ENCODE data around the gene ADGRB2. TPM values are rescaled to one million over a fixed set of nuclear protein-coding genes. Genes with fewer than 3 reads are reported as not detected.

ADGRB2 gene
- polyA plus RNA-seq, 3 donors, result not detected

DNA sequence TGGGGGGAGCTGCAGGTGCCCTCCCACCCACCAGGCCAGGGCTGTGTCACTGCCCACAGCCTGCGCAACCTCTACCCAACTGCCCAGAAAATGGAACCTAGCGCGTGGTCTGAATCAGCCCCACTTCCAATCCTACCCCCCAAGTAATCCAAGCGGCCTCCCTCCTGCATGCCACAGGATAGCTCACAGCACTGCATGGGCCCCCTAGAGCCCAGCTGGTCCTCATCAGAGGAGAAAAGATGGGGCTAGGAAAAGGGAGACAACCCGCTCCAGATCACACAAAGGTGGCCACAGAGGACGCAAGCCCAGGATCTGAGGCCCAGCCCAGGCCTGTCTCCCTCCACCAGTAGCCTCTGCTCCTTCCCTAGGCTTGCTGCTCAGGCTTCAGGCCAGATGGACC, 6.2 kb downstream of the ADGRB2 start:
- Mint-ChIP-seq H3K4me3 (no peak overlapping the region), H3K27ac (peak overlapping the region in 1 of 7 donors; percentile 64), H3K36me3 (peaks cover 2 to 5% of the 10 kb centered on the region in 2 donors), H3K4me1 (peaks cover 15% of the 10 kb centered on the region), H3K27me3 (ENCODE audit: low read depth in 3 of 3) (peaks cover 44 to 52% (median 45%) of the 10 kb centered on the region in 3 donors), H3K9me3 (peaks cover 0 to 10% (median 4%) of the 10 kb centered on the region in 7 donors)
- intact Hi-C loops (cut with micrococcal nuclease), result no loop called here
- H3K4me2 ChIP-seq (replicated peaks; ENCODE audit: extremely low read depth, low read length, poor library complexity, severe bottlenecking), result no peak overlapping the region
- peaks cover 12 to 20% of the 10 kb centered on the region in 2 donors for H3K4me1 ChIP-seq (ENCODE audit: control insufficient read depth in 1 of 2, insufficient read depth in 2 of 2, low read length in 2 of 2)
- H3K9me3 ChIP-seq (replicated peaks in 1 of 2; ENCODE audit: control insufficient read depth in 1 of 2, insufficient read depth in 1 of 2, low read length in 2 of 2), result peaks cover 3 to 18% of the 10 kb centered on the region in 2 donors
- H3K9ac ChIP-seq (ENCODE audit: insufficient read depth, low read length, poor library complexity, severe bottlenecking), result no peak overlapping the region
- H3K4me3 ChIP-seq (replicated peaks in 1 of 3; ENCODE audit: low read depth in 2 of 3, low read length in 3 of 3), result no peak overlapping the region
- H3K36me3 ChIP-seq (replicated peaks in 1 of 2; ENCODE audit: control insufficient read depth in 1 of 2, insufficient read depth in 2 of 2, low read length in 2 of 2), result no peaks in the 10 kb centered on the region
- no peak overlapping the region for H2AFZ ChIP-seq (ENCODE audit: insufficient read depth, low read depth, low read length, poor library complexity, severe bottlenecking)
- DNase-seq, result no peak
- peaks cover 27 to 37% of the 10 kb centered on the region in 2 donors for H3K27me3 ChIP-seq (ENCODE audit: control insufficient read depth in 2 of 2, insufficient read depth in 2 of 2, low read length in 2 of 2)
- no peak overlapping the region for H3K27ac ChIP-seq (ENCODE audit: low read depth in 1 of 2, low read length in 2 of 2)
- WGBS (ENCODE audit: insufficient coverage), result 100% methylated on average over 1 of the region's 6 CpGs
- H4K20me1 ChIP-seq (ENCODE audit: insufficient read depth, low read length), result no peaks in the 10 kb centered on the region
- H3K79me2 ChIP-seq (ENCODE audit: insufficient read depth, low read length), result no peaks in the 10 kb centered on the region
- TF ChIP-seq, protein P1, sequence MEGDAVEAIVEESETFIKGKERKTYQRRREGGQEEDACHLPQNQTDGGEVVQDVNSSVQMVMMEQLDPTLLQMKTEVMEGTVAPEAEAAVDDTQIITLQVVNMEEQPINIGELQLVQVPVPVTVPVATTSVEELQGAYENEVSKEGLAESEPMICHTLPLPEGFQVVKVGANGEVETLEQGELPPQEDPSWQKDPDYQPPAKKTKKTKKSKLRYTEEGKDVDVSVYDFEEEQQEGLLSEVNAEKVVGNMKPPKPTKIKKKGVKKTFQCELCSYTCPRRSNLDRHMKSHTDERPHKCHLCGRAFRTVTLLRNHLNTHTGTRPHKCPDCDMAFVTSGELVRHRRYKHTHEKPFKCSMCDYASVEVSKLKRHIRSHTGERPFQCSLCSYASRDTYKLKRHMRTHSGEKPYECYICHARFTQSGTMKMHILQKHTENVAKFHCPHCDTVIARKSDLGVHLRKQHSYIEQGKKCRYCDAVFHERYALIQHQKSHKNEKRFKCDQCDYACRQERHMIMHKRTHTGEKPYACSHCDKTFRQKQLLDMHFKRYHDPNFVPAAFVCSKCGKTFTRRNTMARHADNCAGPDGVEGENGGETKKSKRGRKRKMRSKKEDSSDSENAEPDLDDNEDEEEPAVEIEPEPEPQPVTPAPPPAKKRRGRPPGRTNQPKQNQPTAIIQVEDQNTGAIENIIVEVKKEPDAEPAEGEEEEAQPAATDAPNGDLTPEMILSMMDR (IDR thresholded peaks at IDR 0.05), result no peak

DNA sequence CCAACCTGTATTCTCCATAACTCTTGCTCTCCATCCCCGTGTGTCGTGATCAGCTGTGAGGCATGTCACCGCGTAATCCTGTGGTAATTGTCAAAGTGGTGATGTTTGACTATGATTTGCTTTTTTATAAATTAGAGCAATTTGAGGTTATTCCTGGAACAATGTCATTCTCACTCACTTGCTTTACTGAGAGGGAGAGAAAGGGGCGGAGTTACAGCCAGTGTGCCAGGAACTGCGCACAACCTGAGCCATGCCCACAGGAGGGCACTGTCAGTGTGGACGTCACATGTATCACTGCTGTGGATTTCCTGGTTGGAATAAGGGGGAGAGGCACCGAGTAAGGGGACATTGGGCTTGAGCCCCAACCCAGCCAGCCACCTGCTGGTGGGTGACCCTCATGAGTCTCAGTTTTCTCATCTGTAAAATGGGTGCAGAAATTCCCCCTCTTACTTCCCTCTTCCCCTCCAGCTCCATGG, 6.9 kb downstream of the ADGRB2 start:
- WGBS (ENCODE audit: insufficient coverage), result 93% methylated on average over 4 of the region's 8 CpGs

More for the DNA sequence above, 6.9 kb downstream of the ADGRB2 start:
- H3K4me3 ChIP-seq (replicated peaks in 1 of 3; ENCODE audit: low read depth in 2 of 3, low read length in 3 of 3), result no peak overlapping the region
- no peaks in the 10 kb centered on the region for H3K36me3 ChIP-seq (replicated peaks in 1 of 2; ENCODE audit: control insufficient read depth in 1 of 2, insufficient read depth in 2 of 2, low read length in 2 of 2)
- H3K27me3 ChIP-seq (ENCODE audit: control insufficient read depth in 2 of 2, insufficient read depth in 2 of 2, low read length in 2 of 2), result peaks cover 20 to 35% of the 10 kb centered on the region in 2 donors
- Mint-ChIP-seq H3K27ac (peak overlapping the region in 1 of 7 donors; percentile 3), H3K9me3 (peaks cover 0 to 7% (median 1%) of the 10 kb centered on the region in 7 donors), H3K36me3 (peaks cover 2 to 5% of the 10 kb centered on the region in 2 donors), H3K27me3 (ENCODE audit: low read depth in 3 of 3) (peaks cover 39 to 50% (median 42%) of the 10 kb centered on the region in 3 donors), H3K4me1 (peaks cover 13% of the 10 kb centered on the region), H3K4me3 (no peak overlapping the region)
- TF ChIP-seq, protein P1 (IDR thresholded peaks at IDR 0.05), result no peak
- no peak for DNase-seq
- no peaks in the 10 kb centered on the region for H4K20me1 ChIP-seq (ENCODE audit: insufficient read depth, low read length)
- H3K4me2 ChIP-seq (replicated peaks; ENCODE audit: extremely low read depth, low read length, poor library complexity, severe bottlenecking), result no peak overlapping the region
- no peak overlapping the region for H3K27ac ChIP-seq (ENCODE audit: low read depth in 1 of 2, low read length in 2 of 2)
- H3K9me3 ChIP-seq (replicated peaks in 1 of 2; ENCODE audit: control insufficient read depth in 1 of 2, insufficient read depth in 1 of 2, low read length in 2 of 2), result peaks cover 2 to 16% of the 10 kb centered on the region in 2 donors
- intact Hi-C loops (cut with micrococcal nuclease), result no loop called here
- no peaks in the 10 kb centered on the region for H3K79me2 ChIP-seq (ENCODE audit: insufficient read depth, low read length)
- no peak overlapping the region for H3K9ac ChIP-seq (ENCODE audit: insufficient read depth, low read length, poor library complexity, severe bottlenecking)
- peaks cover 9 to 13% of the 10 kb centered on the region in 2 donors for H3K4me1 ChIP-seq (ENCODE audit: control insufficient read depth in 1 of 2, insufficient read depth in 2 of 2, low read length in 2 of 2)
- no peak overlapping the region for H2AFZ ChIP-seq (ENCODE audit: insufficient read depth, low read depth, low read length, poor library complexity, severe bottlenecking)

Measured in CD14-positive monocyte (primary cell).